HepG2 (cell line): ENCODE data around the gene SNAP25. TPM values are rescaled to one million over a fixed set of nuclear protein-coding genes. Genes with fewer than 3 reads are reported as not detected.

Experiments used
- CEBPG ChIP-seq: IDR thresholded peaks from 2 replicates; pipeline ENCODE4 v1.6.1; 2016
- HMGA1 ChIP-seq: sonication (generic); formaldehyde crosslinking; conservative IDR thresholded peaks from 2 replicates; pipeline ENCODE4 v1.4.0; 2020; ENCODE audit warnings: missing genetic modification reagents
- IKZF4 ChIP-seq: sonication (generic); formaldehyde crosslinking; IDR thresholded peaks from 2 replicates; pipeline ENCODE4 v1.5.1; 2020; ENCODE audit warnings: borderline replicate concordance, mild to moderate bottlenecking, low read depth, missing genetic modification reagents; ENCODE audit errors: not compliant biosample characterization
- JDP2 ChIP-seq: sonication (generic); formaldehyde crosslinking; IDR thresholded peaks from 2 replicates; pipeline ENCODE4 v1.8.1; 2022; ENCODE audit warnings: missing genetic modification reagents, borderline replicate concordance
- MAZ ChIP-seq, 2 experiments: sonication (generic) in 1 of 2; formaldehyde crosslinking in 1 of 2; IDR thresholded peaks; 2 replicates each; pipeline versions ENCODE4 v1.5.0 to v1.6.1; 2012 to 2020; ENCODE audit warnings: low read depth in 2 of 2, mild to moderate bottlenecking in 2 of 2, borderline replicate concordance in 1 of 2, improper control_type of control experiment in 1 of 2, low read length in 1 of 2, missing genetic modification reagents in 1 of 2, moderate library complexity in 1 of 2
- MIER3 ChIP-seq: IDR thresholded peaks from 2 replicates; pipeline ENCODE4 v1.6.1; 2016; ENCODE audit warnings: missing compliant biosample characterization, borderline replicate concordance
- PHB2 ChIP-seq: fragments of 450-650 bp; IDR thresholded peaks from 2 replicates; pipeline ENCODE4 v1.6.1; 2018; ENCODE audit not compliant: partially characterized antibody
- SP2 ChIP-seq: sonication (generic); formaldehyde crosslinking; IDR thresholded peaks from 2 replicates; pipeline ENCODE4 v1.5.1; 2020; ENCODE audit warnings: mild to moderate bottlenecking, missing genetic modification reagents
- XRCC5 ChIP-seq: fragments of 200-400 bp; formaldehyde crosslinking; optimal IDR thresholded peaks from 2 replicates; pipeline ENCODE3; 2017; ENCODE audit warnings: mild to moderate bottlenecking, low read length
- ZFP41 ChIP-seq: sonication (generic); formaldehyde crosslinking; IDR thresholded peaks from 2 replicates; pipeline ENCODE4 v1.4.0; 2020; ENCODE audit warnings: mild to moderate bottlenecking, missing genetic modification reagents, borderline replicate concordance
- ZFP62 ChIP-seq: sonication (generic); formaldehyde crosslinking; IDR thresholded peaks from 2 replicates; pipeline ENCODE4 v1.4.0; 2020; ENCODE audit warnings: missing genetic modification reagents
- ZKSCAN1 ChIP-seq: fragments of 150-350 bp; IDR thresholded peaks from 2 replicates; pipeline ENCODE4 v1.6.1; 2014; ENCODE audit warnings: low read length
- ZNF207 ChIP-seq: fragments of 450-650 bp; IDR thresholded peaks from 2 replicates; pipeline ENCODE4 v1.6.1; 2016; ENCODE audit warnings: antibody characterized with exemption, borderline replicate concordance
- ZNF296 ChIP-seq: sonication (generic); formaldehyde crosslinking; conservative IDR thresholded peaks from 2 replicates; pipeline ENCODE4 v1.5.0; 2020; ENCODE audit warnings: mild to moderate bottlenecking, missing genetic modification reagents
- ZNF343 ChIP-seq: sonication (generic); formaldehyde crosslinking; IDR thresholded peaks from 2 replicates; pipeline ENCODE4 v1.4.0; 2020; ENCODE audit warnings: mild to moderate bottlenecking, missing genetic modification reagents
- ZNF530 ChIP-seq: sonication (generic); formaldehyde crosslinking; IDR thresholded peaks from 2 replicates; pipeline ENCODE4 v1.5.0; 2020; ENCODE audit warnings: low read depth, mild to moderate bottlenecking, missing genetic modification reagents
- ZNF652 ChIP-seq: IDR thresholded peaks from 2 replicates; pipeline ENCODE4 v1.6.1; 2016; ENCODE audit warnings: low read depth, borderline replicate concordance
- ZNF780A ChIP-seq: sonication (generic); formaldehyde crosslinking; IDR thresholded peaks from 2 replicates; pipeline ENCODE4 v1.8.0; 2022; ENCODE audit warnings: mild to moderate bottlenecking, missing genetic modification reagents, moderate library complexity
- ZNF792 ChIP-seq: IDR thresholded peaks from 2 replicates; pipeline ENCODE4 v1.6.1; 2016
- ZSCAN25 ChIP-seq: sonication (generic); formaldehyde crosslinking; IDR thresholded peaks from 2 replicates; pipeline ENCODE4 v1.8.0; 2022; ENCODE audit warnings: mild to moderate bottlenecking, missing genetic modification reagents
- polyA plus RNA-seq, 8 experiments: library from polyadenylated mRNA; depleted of rRNA in 3 of 8; stranded (reverse) in 7 of 8; unstranded in 1 of 8; fragments of >200 nt; fragmentation: Illumina TruSeq in 4 of 8; extraction: Trizol in 4 of 8; gene quantifications; 2 replicates each; pipeline versions ENCODE4 v1.2.1 to v1.2.3, GENCODE V29; 2011 to 2016; ENCODE audit warnings: low read depth in 4 of 8, missing spikeins in 1 of 8, mixed read lengths in 1 of 8; ENCODE audit not compliant: insufficient read depth in 1 of 8
- total RNA-seq, 5 experiments: library from RNA; depleted of rRNA; stranded (reverse); fragments of >200 nt; fragmentation: Illumina TruSeq; extraction: Trizol; gene quantifications; 2 replicates each; pipeline ENCODE4 v1.2.3, GENCODE V29; 2016; ENCODE audit warnings: low read depth in 1 of 5
- TF ChIP-seq, protein P1 (sequence below): sonication (generic); formaldehyde crosslinking; conservative IDR thresholded peaks from 2 replicates; pipeline ENCODE4 v1.8.0; 2022; ENCODE audit warnings: missing genetic modification reagents
- TF ChIP-seq, protein P2 (sequence below): sonication (generic); formaldehyde crosslinking; IDR thresholded peaks from 2 replicates; pipeline ENCODE4 v1.4.0; 2020; ENCODE audit warnings: missing genetic modification reagents
- TF ChIP-seq, protein P3 (sequence below): sonication (generic); formaldehyde crosslinking; IDR thresholded peaks from 2 replicates; pipeline ENCODE4 v1.4.0; 2020; ENCODE audit warnings: mild to moderate bottlenecking, missing genetic modification reagents

SNAP25 gene
- total and polyA plus RNA-seq, 2 of the 13 experiments (the other 11 are each of a cell fraction or from before 2014, with no cell fraction given) = not detected

DNA sequence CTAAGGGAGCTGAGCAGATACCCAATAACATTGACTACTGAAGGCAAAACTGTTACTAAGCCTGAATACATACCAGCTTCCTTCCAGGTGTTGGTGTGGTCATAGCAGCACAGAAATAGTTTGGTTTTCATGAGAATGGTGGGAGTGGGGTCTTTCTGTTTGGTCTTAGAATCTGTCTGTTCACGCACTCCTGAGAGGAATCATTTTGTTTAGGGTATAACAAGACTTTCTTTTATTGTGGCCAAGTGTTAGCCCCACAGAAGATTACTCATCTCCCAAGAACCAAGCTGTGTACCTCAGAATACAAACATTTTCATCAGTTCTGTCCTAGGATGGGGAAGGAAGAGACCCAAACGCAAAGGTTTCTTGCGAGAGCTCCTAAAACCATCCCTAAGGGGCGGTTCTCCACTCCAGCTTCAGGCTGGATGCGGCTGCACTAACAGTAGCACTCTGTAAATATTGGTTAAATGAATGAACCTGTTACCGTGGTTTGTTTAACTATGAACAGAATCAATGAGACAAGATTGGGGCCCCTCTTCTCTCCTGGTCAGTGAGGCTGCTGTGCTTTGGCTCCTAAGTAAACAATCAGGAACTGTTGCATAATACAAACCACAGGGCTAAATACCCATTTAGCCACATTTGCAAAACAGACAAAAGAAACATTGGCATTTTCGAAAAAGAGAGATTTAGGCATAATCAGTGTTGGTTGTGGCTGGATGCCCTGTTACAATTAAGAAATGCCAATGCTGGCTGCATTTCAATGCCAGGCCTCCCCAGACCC lies 44.9 kb downstream of the SNAP25 start (continued):
- TF ChIP-seq, protein P1, sequence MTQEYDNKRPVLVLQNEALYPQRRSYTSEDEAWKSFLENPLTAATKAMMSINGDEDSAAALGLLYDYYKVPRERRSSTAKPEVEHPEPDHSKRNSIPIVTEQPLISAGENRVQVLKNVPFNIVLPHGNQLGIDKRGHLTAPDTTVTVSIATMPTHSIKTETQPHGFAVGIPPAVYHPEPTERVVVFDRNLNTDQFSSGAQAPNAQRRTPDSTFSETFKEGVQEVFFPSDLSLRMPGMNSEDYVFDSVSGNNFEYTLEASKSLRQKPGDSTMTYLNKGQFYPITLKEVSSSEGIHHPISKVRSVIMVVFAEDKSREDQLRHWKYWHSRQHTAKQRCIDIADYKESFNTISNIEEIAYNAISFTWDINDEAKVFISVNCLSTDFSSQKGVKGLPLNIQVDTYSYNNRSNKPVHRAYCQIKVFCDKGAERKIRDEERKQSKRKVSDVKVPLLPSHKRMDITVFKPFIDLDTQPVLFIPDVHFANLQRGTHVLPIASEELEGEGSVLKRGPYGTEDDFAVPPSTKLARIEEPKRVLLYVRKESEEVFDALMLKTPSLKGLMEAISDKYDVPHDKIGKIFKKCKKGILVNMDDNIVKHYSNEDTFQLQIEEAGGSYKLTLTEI (CRISPR knock-in tag) = no peak
- TF ChIP-seq SP2 (no peak), IKZF4 (peak; percentile 60), ZNF652 (CRISPR knock-in tag) (0 out of 2 replicates have a peak, but pooled peaks have one; percentile 65), ZFP41 (no peak), JDP2 (CRISPR knock-in tag) (no peak), ZNF343 (CRISPR knock-in tag) (peak; percentile 67; the same call in 1 of the 2 replicates), MAZ (IDR thresholded peaks at IDR 0.05; ENCODE audit: borderline replicate concordance, low read depth, low read length) (peak; percentile 55), MAZ (CRISPR knock-in tag; IDR thresholded peaks at IDR 0.05; ENCODE audit: low read depth) (peak; percentile 73), ZNF207 (no peak), XRCC5 (peak; percentile 93), PHB2 (no peak), ZNF792 (CRISPR knock-in tag) (peak; percentile 98), ZKSCAN1 (no peak), ZFP62 (no peak), MIER3 (CRISPR knock-in tag) (peak; percentile 96), ZNF530 (no peak), CEBPG (CRISPR knock-in tag) (peak; percentile 98), HMGA1 (CRISPR knock-in tag) (no peak), ZNF780A (CRISPR knock-in tag) (no peak), ZNF296 (CRISPR knock-in tag) (no peak), ZSCAN25 (0 out of 2 replicates have a peak, but pooled peaks have one; percentile 49)
- TF ChIP-seq, protein P2, sequence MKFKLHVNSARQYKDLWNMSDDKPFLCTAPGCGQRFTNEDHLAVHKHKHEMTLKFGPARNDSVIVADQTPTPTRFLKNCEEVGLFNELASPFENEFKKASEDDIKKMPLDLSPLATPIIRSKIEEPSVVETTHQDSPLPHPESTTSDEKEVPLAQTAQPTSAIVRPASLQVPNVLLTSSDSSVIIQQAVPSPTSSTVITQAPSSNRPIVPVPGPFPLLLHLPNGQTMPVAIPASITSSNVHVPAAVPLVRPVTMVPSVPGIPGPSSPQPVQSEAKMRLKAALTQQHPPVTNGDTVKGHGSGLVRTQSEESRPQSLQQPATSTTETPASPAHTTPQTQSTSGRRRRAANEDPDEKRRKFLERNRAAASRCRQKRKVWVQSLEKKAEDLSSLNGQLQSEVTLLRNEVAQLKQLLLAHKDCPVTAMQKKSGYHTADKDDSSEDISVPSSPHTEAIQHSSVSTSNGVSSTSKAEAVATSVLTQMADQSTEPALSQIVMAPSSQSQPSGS (CRISPR knock-in tag) = peak; percentile 86; the same call in 1 of the 2 replicates
- TF ChIP-seq, protein P3, sequence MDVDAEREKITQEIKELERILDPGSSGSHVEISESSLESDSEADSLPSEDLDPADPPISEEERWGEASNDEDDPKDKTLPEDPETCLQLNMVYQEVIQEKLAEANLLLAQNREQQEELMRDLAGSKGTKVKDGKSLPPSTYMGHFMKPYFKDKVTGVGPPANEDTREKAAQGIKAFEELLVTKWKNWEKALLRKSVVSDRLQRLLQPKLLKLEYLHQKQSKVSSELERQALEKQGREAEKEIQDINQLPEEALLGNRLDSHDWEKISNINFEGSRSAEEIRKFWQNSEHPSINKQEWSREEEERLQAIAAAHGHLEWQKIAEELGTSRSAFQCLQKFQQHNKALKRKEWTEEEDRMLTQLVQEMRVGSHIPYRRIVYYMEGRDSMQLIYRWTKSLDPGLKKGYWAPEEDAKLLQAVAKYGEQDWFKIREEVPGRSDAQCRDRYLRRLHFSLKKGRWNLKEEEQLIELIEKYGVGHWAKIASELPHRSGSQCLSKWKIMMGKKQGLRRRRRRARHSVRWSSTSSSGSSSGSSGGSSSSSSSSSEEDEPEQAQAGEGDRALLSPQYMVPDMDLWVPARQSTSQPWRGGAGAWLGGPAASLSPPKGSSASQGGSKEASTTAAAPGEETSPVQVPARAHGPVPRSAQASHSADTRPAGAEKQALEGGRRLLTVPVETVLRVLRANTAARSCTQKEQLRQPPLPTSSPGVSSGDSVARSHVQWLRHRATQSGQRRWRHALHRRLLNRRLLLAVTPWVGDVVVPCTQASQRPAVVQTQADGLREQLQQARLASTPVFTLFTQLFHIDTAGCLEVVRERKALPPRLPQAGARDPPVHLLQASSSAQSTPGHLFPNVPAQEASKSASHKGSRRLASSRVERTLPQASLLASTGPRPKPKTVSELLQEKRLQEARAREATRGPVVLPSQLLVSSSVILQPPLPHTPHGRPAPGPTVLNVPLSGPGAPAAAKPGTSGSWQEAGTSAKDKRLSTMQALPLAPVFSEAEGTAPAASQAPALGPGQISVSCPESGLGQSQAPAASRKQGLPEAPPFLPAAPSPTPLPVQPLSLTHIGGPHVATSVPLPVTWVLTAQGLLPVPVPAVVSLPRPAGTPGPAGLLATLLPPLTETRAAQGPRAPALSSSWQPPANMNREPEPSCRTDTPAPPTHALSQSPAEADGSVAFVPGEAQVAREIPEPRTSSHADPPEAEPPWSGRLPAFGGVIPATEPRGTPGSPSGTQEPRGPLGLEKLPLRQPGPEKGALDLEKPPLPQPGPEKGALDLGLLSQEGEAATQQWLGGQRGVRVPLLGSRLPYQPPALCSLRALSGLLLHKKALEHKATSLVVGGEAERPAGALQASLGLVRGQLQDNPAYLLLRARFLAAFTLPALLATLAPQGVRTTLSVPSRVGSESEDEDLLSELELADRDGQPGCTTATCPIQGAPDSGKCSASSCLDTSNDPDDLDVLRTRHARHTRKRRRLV = no peak
